H4 (cell line): ENCODE measurements around the gene PTN. TPM values are rescaled to one million over a fixed set of nuclear protein-coding genes. Genes with fewer than 3 reads are reported as not detected.
"Not testable (repeated sequence)": the region's sequence is repeated elsewhere in the genome, so short reads cannot be mapped to it uniquely, and the experiment has no call there.

ENCODE experiments used
- DNase-seq: peaks from one replicate; pipeline ENCODE4 v3.0.0-alpha.2; 2015; ENCODE audit warnings: low spot score
- total RNA-seq: library from RNA; depleted of rRNA; stranded (reverse); fragments of >200 nt; shearing (Covaris generic); gene quantifications from 2 replicates; pipeline ENCODE4 v1.2.3, GENCODE V29; 2014

The PTN gene
- total RNA-seq, 1 experiment from 2014 or later: 83.7 TPM

GRCh38 chr7:137181619-137182018, 161.9 kb downstream of the PTN start:
- not testable (repeated sequence) for DNase-seq
